IMR-90 (cell line): ENCODE data around the gene ALDH1A2. TPM values are rescaled to one million over a fixed set of nuclear protein-coding genes. Genes with fewer than 3 reads are reported as not detected.

ENCODE experiments used
- ATAC-seq: fragments of 200-7000 bp; cut with Tn5 transposase; 2 replicates; pipeline ENCODE4 v1.9.1; 2020; ENCODE audit warnings: low read depth, mild to moderate bottlenecking, moderate library complexity
- BruUV-seq: library from RNA; stranded (reverse); fragments of 400-500 nt; replicated peaks from 2 replicates; lab custom pipeline; 2021; lab: Mats Ljungman, UMichigan
- CTCF ChIA-PET: fragments of 300-600 bp; formaldehyde crosslinking; extraction: SDS; loops from one replicate; lab custom pipeline; 2021; ENCODE audit warnings: antibody characterized with exemption; lab: Yijun Ruan, JAX
- POLR2A ChIA-PET: fragments of 300-600 bp; sonication (Branson Sonifier 250); formaldehyde crosslinking; loops from one replicate; lab custom pipeline; 2022; ENCODE audit warnings: antibody characterized with exemption; ENCODE audit not compliant: unreplicated experiment; lab: Charles Lee
- DNase-seq: peaks from one replicate; pipeline ENCODE4 v3.0.0; 2013
- H2AFZ ChIP-seq: replicated peaks from 2 replicates; pipeline ENCODE3; 2013; ENCODE audit warnings: low read length, mild to moderate bottlenecking; ENCODE audit not compliant: poor library complexity
- H2AK5ac ChIP-seq: 2 replicates; pipeline ENCODE4 v1.6.1; 2013; ENCODE audit warnings: low read depth, low read length, inconsistent platforms
- H2AK9ac ChIP-seq: replicated peaks from 2 replicates; pipeline ENCODE3; 2013; ENCODE audit warnings: mild to moderate bottlenecking, low read depth, low read length, moderate library complexity; ENCODE audit not compliant: poor library complexity
- H2BK120ac ChIP-seq: 2 replicates; pipeline ENCODE4 v1.6.1; 2013; ENCODE audit warnings: low read depth, low read length, inconsistent platforms
- H2BK15ac ChIP-seq: 3 replicates; pipeline ENCODE4 v1.6.1; 2013; ENCODE audit warnings: low read depth, low read length, inconsistent platforms
- H2BK20ac ChIP-seq: 2 replicates; pipeline ENCODE4 v1.6.1; 2013; ENCODE audit warnings: low read depth, mild to moderate bottlenecking, inconsistent platforms, low read length, moderate library complexity
- H2BK5ac ChIP-seq: 2 replicates; pipeline ENCODE4 v1.6.1; 2013; ENCODE audit warnings: mild to moderate bottlenecking, low read depth, low read length, inconsistent platforms; ENCODE audit not compliant: poor library complexity, severe bottlenecking
- H3K14ac ChIP-seq: replicated peaks from 2 replicates; pipeline ENCODE4 v1.6.1; 2013; ENCODE audit warnings: low read depth, low read length, inconsistent platforms
- H3K18ac ChIP-seq: 2 replicates; pipeline ENCODE4 v1.6.1; 2013; ENCODE audit warnings: low read depth, low read length, control low read depth
- H3K23ac ChIP-seq: 2 replicates; pipeline ENCODE4 v1.6.1; 2013; ENCODE audit warnings: low read depth, low read length, inconsistent platforms
- H3K27ac ChIP-seq: 2 replicates; pipeline ENCODE4 v1.5.1; 2013; ENCODE audit warnings: mild to moderate bottlenecking, control low read depth, low read length; ENCODE audit not compliant: insufficient read depth
- H3K27me3 ChIP-seq: 2 replicates; pipeline ENCODE4 v1.6.1; 2013; ENCODE audit warnings: low read length; ENCODE audit not compliant: control insufficient read depth, insufficient read depth
- H3K36me3 ChIP-seq: 2 replicates; pipeline ENCODE4 v1.6.1; 2013; ENCODE audit warnings: low read length, mixed read lengths; ENCODE audit not compliant: control insufficient read depth, insufficient read depth
- H3K4ac ChIP-seq: 2 replicates; pipeline ENCODE4 v1.6.1; 2013; ENCODE audit warnings: low read depth, low read length, inconsistent platforms
- H3K4me1 ChIP-seq: 2 replicates; pipeline ENCODE4 v1.6.1; 2013; ENCODE audit warnings: low read length, mixed read lengths; ENCODE audit not compliant: control insufficient read depth, insufficient read depth
- H3K4me2 ChIP-seq: 2 replicates; pipeline ENCODE4 v1.6.1; 2013; ENCODE audit warnings: low read depth, mild to moderate bottlenecking, control low read depth, low read length, moderate library complexity
- H3K4me3 ChIP-seq: 2 replicates; pipeline ENCODE4 v1.5.1; 2013; ENCODE audit warnings: low read depth, mild to moderate bottlenecking, control low read depth, low read length, moderate library complexity; ENCODE audit not compliant: insufficient read depth
- H3K56ac ChIP-seq: 2 replicates; pipeline ENCODE4 v1.6.1; 2013; ENCODE audit warnings: low read length, inconsistent platforms; ENCODE audit not compliant: insufficient read depth; ENCODE audit errors: extremely low read depth
- H3K79me1 ChIP-seq, 2 experiments: 2 replicates each; pipeline ENCODE4 v1.6.1; 2013; ENCODE audit warnings: low read length in 2 of 2, inconsistent platforms in 1 of 2, low read depth in 1 of 2
- H3K9ac ChIP-seq: 2 replicates; pipeline ENCODE4 v1.6.1; 2013; ENCODE audit warnings: low read depth, low read length, control low read depth
- H3K9me1 ChIP-seq: 2 replicates; pipeline ENCODE4 v1.6.1; 2013; ENCODE audit warnings: low read length, inconsistent platforms; ENCODE audit not compliant: insufficient read depth
- H3K9me3 ChIP-seq: 2 replicates; pipeline ENCODE4 v1.6.1; 2013; ENCODE audit warnings: low read length; ENCODE audit not compliant: control insufficient read depth, insufficient read depth
- H4K20me1 ChIP-seq: 2 replicates; pipeline ENCODE4 v1.6.1; 2013; ENCODE audit warnings: low read length, inconsistent platforms; ENCODE audit not compliant: insufficient read depth
- H4K5ac ChIP-seq: 2 replicates; pipeline ENCODE4 v1.6.1; 2013; ENCODE audit warnings: mild to moderate bottlenecking, low read depth, low read length, control low read depth
- H4K8ac ChIP-seq, 2 experiments: 2 replicates each; pipeline ENCODE4 v1.6.1; 2013; ENCODE audit warnings: low read depth in 2 of 2, low read length in 2 of 2, control low read depth in 1 of 2, inconsistent platforms in 1 of 2
- H4K91ac ChIP-seq: 2 replicates; pipeline ENCODE4 v1.6.1; 2013; ENCODE audit warnings: low read depth, low read length, inconsistent platforms; ENCODE audit not compliant: insufficient read depth
- BHLHE40 ChIP-seq: fragments of 150-350 bp; IDR thresholded peaks from 2 replicates; pipeline ENCODE4 v1.6.1; 2016; ENCODE audit warnings: mild to moderate bottlenecking, low read depth, low read length
- FOS ChIP-seq: fragments of 150-350 bp; IDR thresholded peaks from 2 replicates; pipeline ENCODE4 v1.6.1; 2016; ENCODE audit warnings: low read depth, low read length
- MAFK ChIP-seq: IDR thresholded peaks from 2 replicates; pipeline ENCODE4 v1.6.1; 2012; ENCODE audit warnings: low read depth, low read length, improper control_type of control experiment
- MXI1 ChIP-seq: IDR thresholded peaks from 2 replicates; pipeline ENCODE4 v1.6.1; 2012; ENCODE audit warnings: low read depth, mild to moderate bottlenecking, low read length, moderate library complexity, borderline replicate concordance
- NFE2L2 ChIP-seq: fragments of 150-350 bp; IDR thresholded peaks from 2 replicates; pipeline ENCODE4 v1.6.1; 2016; ENCODE audit warnings: low read depth, mild to moderate bottlenecking, low read length
- RAD21 ChIP-seq: IDR thresholded peaks from 2 replicates; pipeline ENCODE4 v1.6.1; 2012; ENCODE audit warnings: low read length, improper control_type of control experiment
- RCOR1 ChIP-seq: IDR thresholded peaks from 2 replicates; pipeline ENCODE4 v1.6.1; 2012; ENCODE audit warnings: mild to moderate bottlenecking, low read length, improper control_type of control experiment; ENCODE audit not compliant: insufficient replicate concordance
- SMC3 ChIP-seq: fragments of 150-350 bp; IDR thresholded peaks from 2 replicates; pipeline ENCODE4 v1.6.1; 2016; ENCODE audit warnings: low read depth, mild to moderate bottlenecking, antibody characterized with exemption, low read length, moderate library complexity
- WGBS, 2 experiments: methylation state at CpG; one replicate each; pipeline versions ENCODE4 v1.1.5 to v1.1.7; 2013; ENCODE audit warnings: missing lambda C conversion rate in 2 of 2; ENCODE audit not compliant: insufficient read length in 1 of 2; ENCODE audit errors: extremely low coverage in 2 of 2; 5-methylcytosine and 5-hydroxymethylcytosine counted together
- dilution Hi-C: fragments of 300-500 bp; cut with HindIII; formaldehyde crosslinking; loops from one replicate; pipeline ENCODE4 v1.14.3; 2018; ENCODE audit warnings: low sequenced_read_pairs; ENCODE audit not compliant: unreplicated experiment
- in situ Hi-C: fragments of 300-500 bp; cut with MboI; formaldehyde crosslinking; loops from 3 replicates; pipeline ENCODE4 v1.14.3; 2019; ENCODE audit warnings: low sequenced_read_pairs, inconsistent platforms, mixed read lengths
- intact Hi-C: fragments of 100-400 bp; cut with micrococcal nuclease; formaldehyde crosslinking; loops from 2 replicates; pipeline ENCODE4 v1.10.0; 2022
- polyA plus RNA-seq, 3 experiments: library from polyadenylated mRNA; depleted of rRNA; stranded (reverse); fragments of >200 nt; gene quantifications; 2 replicates each; pipeline ENCODE4 v1.2.3, GENCODE V29; 2012; ENCODE audit warnings: low replicate concordance in 1 of 3
- total RNA-seq: library from RNA; depleted of rRNA; stranded (reverse); fragments of >200 nt; gene quantifications from 2 replicates; pipeline ENCODE4 v1.2.3, GENCODE V29; 2012

The ALDH1A2 gene
- total and polyA plus RNA-seq, 2 of the 4 experiments (the other 2 are of a cell fraction): not detected

GRCh38 chr15:57994221-57995049 is 71.1 kb downstream of the ALDH1A2 start (continued):
- TF ChIP-seq SMC3: no peak

- no peaks in the 10 kb centered on the region for H3K79me1 ChIP-seq
- CTCF ChIA-PET: no interaction called here
- H3K4me2 ChIP-seq: no peak overlapping the region
- WGBS, 2 experiments: no CpG with 5 or more reads among the region's 3 CpGs
- no peak overlapping the region for H2BK120ac ChIP-seq
- no peak for DNase-seq
- dilution Hi-C loops (no loop called here), intact Hi-C loops (no loop called here), in situ Hi-C loops (no loop called here)
- no TSS peak for BruUV-seq
- H3K56ac ChIP-seq: no peak overlapping the region
- H3K27ac ChIP-seq: no peak overlapping the region
- no peaks in the 10 kb centered on the region for H3K9me3 ChIP-seq
- no peaks in the 10 kb centered on the region for H4K20me1 ChIP-seq
- H4K8ac ChIP-seq: no peak overlapping the region
- no peaks in the 10 kb centered on the region; the same call in 1 of the 2 replicates for H3K27me3 ChIP-seq
- no peaks in the 10 kb centered on the region for H3K36me3 ChIP-seq
- no peak overlapping the region for H4K5ac ChIP-seq
- no peak overlapping the region for H3K18ac ChIP-seq
- no peaks in the 10 kb centered on the region for H3K4me1 ChIP-seq
- H2AK9ac ChIP-seq: no peak overlapping the region
- no peak overlapping the region for H3K23ac ChIP-seq
- no peak overlapping the region for H2BK5ac ChIP-seq
- H4K91ac ChIP-seq: no peak overlapping the region
- H3K9ac ChIP-seq: no peak overlapping the region
- no peaks in the 10 kb centered on the region for H3K9me1 ChIP-seq
- H3K4me3 ChIP-seq: no peak overlapping the region
- POLR2A ChIA-PET: no interaction called here
- no peak overlapping the region for H2BK20ac ChIP-seq
- H3K4ac ChIP-seq: no peak overlapping the region
- H2BK15ac ChIP-seq: no peak overlapping the region
- no peak overlapping the region for H3K14ac ChIP-seq
- no peak overlapping the region for H2AFZ ChIP-seq
- ATAC-seq: no peak
- TF ChIP-seq MAFK (peak; percentile 62), FOS (no peak), RCOR1 (no peak), NFE2L2 (no peak), BHLHE40 (no peak), MXI1 (no peak), RAD21 (no peak)
- H2AK5ac ChIP-seq: no peak overlapping the region
Measured at GRCh38 chr15:57993409-57994145, 71.9 kb downstream of the ALDH1A2 start.
